Measurements from ENCODE around the gene SUPV3L1.

DNA sequence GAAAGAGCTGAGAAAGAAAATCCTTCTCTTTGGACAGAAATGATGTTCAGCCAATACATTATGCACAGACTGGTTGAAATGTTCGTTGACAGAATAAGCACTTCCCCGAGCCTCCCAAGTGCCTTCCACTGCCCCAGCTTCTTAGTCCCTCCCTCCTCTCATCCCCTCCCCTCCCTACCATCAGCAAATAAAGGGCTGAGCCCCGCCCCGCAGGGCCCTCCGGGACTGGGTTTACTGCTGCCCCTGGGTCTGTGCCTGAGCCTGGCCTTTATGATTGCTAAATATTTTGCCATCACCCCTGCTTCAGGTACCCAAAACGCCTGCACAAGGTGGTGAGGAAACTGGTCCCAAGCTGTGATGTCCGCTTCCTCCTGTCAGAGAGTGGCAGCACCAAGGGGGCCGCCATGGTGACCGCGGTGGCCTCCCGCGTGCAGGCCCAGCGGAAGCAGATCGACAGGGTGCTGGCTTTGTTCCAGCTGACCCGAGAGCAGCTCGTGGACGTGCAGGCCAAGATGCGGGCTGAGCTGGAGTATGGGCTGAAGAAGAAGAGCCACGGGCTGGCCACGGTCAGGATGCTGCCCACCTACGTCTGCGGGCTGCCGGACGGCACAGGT, 68.2 kb downstream of the SUPV3L1 start:
- TF ChIP-seq SUZ12 (IDR thresholded peaks at IDR 0.05; ENCODE audit: extremely low read depth, insufficient read depth, insufficient read length) (no peak), ZNF274 (IDR thresholded peaks at IDR 0.05; ENCODE audit: low read depth, low read length) (no peak), YY1 (IDR thresholded peaks at IDR 0.05; ENCODE audit: insufficient read depth, insufficient read length) (no peak)

Data from NT2/D1 (cell line).